Body of pancreas (tissue), 4 donors: ENCODE measurements around the gene CUEDC1. TPM values are rescaled to one million over a fixed set of nuclear protein-coding genes. Genes with fewer than 3 reads are reported as not detected.

Source experiments
- ATAC-seq: fragments of 150-250 bp; one replicate; pipeline ENCODE4 v1.9.1; 2016
- DNase-seq, 4 donors: peaks; one replicate each; pipeline ENCODE4 v3.0.0-alpha.2; 2019
- H3K27ac ChIP-seq, 4 donors: fragments of 200-600 bp; sonication (generic); 1 replicate in 3 of 4; 2 replicates in 1 of 4; pipeline versions ENCODE4 v1.5.1 to v1.6.1; 2016 to 2019; ENCODE audit warnings: mild to moderate bottlenecking in 1 of 4, mixed read lengths in 1 of 4, moderate library complexity in 1 of 4
- H3K27me3 ChIP-seq, 2 donors: fragments of 200-600 bp; sonication (generic); one replicate each; pipeline ENCODE4 v1.6.0; 2016; ENCODE audit warnings: mild to moderate bottlenecking in 1 of 2
- H3K36me3 ChIP-seq, 2 donors: fragments of 200-600 bp; sonication (generic); replicated peaks in 1 of 2; 2 replicates each; pipeline ENCODE4 v1.5.1; 2016; ENCODE audit warnings: low read depth in 2 of 2; ENCODE audit not compliant: insufficient read depth in 1 of 2
- H3K4me1 ChIP-seq: fragments of 200-600 bp; sonication (generic); one replicate; pipeline ENCODE4 v1.6.0; 2016
- H3K4me3 ChIP-seq, 2 donors: fragments of 200-600 bp; sonication (generic); 1 replicate in 1 of 2; 2 replicates in 1 of 2; pipeline ENCODE4 v1.5.1; 2016 to 2019
- H3K9me3 ChIP-seq, 3 donors: fragments of 200-600 bp; sonication (generic); 1 replicate in 2 of 3; 2 replicates in 1 of 3; pipeline ENCODE4 v1.5.1; 2016
- POLR2A ChIP-seq, 3 donors: fragments of 450-650 bp; IDR thresholded peaks; one replicate each; pipeline ENCODE4 v1.6.1; 2016; ENCODE audit warnings: antibody characterized with exemption in 3 of 3, mild to moderate bottlenecking in 2 of 3
- WGBS, 2 donors: methylation state at CpG; one replicate each; pipeline ENCODE4 v1.1.5; 2017; 5-methylcytosine and 5-hydroxymethylcytosine counted together
- intact Hi-C: fragments of 100-400 bp; cut with DNase I; formaldehyde crosslinking; loops from one replicate; pipeline ENCODE4 v1.15.1; 2023
- total RNA-seq, 2 donors: library from RNA; depleted of rRNA; stranded (reverse); fragments of >200 nt; gene quantifications; one replicate each; pipeline ENCODE4 v1.1.0, GENCODE V29; 2016
- TF ChIP-seq, protein P1 (sequence below), 7 experiments: fragments of 450-650 bp in 4 of 7; fragments of 200-600 bp in 3 of 7; sonication (generic) in 3 of 7; IDR thresholded peaks; one replicate each; pipeline ENCODE4 v1.5.1; 2016 to 2019; ENCODE audit warnings: antibody characterized with exemption in 7 of 7

Gene CUEDC1
- total RNA-seq, 2 donors from 2014 or later = 35.8 to 48.1 TPM

DNA sequence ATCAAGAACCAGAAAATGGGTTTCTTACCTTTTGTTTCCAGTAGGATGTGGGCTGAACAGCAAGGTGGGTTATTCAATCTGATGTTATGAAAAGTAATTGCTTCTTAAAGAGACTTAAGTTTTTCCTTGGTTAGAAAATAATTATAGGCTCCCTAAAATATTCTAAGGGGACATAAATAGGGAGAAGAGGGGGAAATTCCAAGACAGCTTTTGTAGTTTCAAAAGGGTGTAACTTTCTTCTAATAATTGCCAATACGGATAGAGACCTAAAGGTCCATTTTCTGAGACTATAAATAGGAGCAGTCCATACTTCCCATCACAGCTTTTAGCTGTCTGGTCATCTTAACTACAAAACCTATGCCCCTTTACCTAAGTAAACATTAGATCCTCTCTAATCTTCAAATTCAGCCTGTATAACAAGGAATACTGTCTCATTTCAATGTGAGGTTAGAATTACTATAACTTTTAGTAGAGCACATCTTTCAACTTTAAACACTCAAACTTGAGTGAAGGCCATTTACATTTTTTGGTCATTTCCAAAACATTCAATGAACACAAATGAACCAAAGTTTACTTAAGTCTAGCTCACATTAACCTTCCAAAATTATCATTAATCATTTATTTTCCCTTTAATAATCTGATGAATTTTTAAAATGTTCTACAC, 46.4 kb upstream of the CUEDC1 start:
- Histone ChIP-seq H3K27ac (no peak overlapping the region), H3K4me3 (no peak overlapping the region), H3K4me1 (peaks cover 43% of the 10 kb centered on the region), H3K9me3 (no peaks in the 10 kb centered on the region), H3K27me3 (no peaks in the 10 kb centered on the region), H3K36me3 (peaks cover 0 to 8% of the 10 kb centered on the region in 2 donors)
- intact Hi-C loops = no loop called here
- TF ChIP-seq, protein P1, sequence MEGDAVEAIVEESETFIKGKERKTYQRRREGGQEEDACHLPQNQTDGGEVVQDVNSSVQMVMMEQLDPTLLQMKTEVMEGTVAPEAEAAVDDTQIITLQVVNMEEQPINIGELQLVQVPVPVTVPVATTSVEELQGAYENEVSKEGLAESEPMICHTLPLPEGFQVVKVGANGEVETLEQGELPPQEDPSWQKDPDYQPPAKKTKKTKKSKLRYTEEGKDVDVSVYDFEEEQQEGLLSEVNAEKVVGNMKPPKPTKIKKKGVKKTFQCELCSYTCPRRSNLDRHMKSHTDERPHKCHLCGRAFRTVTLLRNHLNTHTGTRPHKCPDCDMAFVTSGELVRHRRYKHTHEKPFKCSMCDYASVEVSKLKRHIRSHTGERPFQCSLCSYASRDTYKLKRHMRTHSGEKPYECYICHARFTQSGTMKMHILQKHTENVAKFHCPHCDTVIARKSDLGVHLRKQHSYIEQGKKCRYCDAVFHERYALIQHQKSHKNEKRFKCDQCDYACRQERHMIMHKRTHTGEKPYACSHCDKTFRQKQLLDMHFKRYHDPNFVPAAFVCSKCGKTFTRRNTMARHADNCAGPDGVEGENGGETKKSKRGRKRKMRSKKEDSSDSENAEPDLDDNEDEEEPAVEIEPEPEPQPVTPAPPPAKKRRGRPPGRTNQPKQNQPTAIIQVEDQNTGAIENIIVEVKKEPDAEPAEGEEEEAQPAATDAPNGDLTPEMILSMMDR (IDR thresholded peaks at IDR 0.05) = no peak
- no peak for TF ChIP-seq POLR2A (IDR thresholded peaks at IDR 0.05)
- DNase-seq = no peak
- WGBS, 2 donors = 44 to 49% methylated on average over 1 of the region's 1 CpG
- no peak for ATAC-seq

DNA sequence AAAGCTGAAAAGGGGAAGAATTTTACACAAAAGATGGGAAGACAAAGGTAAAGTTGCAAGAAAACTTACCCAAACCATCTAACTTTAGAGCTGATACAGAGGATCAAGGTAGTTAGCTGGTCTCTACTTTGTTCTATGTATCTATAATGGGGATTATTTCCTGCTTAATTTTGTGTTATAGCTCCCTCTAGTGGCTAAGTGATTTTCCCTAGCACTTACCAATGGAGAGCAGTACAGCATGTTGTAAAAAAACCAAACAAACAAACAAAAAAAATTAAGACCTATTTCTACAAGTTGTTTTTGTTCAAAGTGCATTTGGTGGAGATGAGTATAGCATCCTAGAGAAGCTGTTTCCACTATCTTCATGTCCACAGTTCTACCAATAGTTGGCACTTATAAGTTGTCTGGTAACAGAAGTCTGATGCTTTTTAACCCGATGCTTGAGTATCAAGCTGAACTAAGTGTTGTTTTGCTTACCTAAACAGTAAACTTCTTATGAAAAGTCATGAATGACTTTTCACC, 44.3 kb upstream of the CUEDC1 start:
- H3K4me1 ChIP-seq = peaks cover 37% of the 10 kb centered on the region
- no peaks in the 10 kb centered on the region for H3K27me3 ChIP-seq
- WGBS, 2 donors = 42 to 46% methylated on average over 1 of the region's 1 CpG
- intact Hi-C loops = no loop called here
- no peak overlapping the region for H3K4me3 ChIP-seq
- H3K36me3 ChIP-seq = peaks cover 0 to 5% of the 10 kb centered on the region in 2 donors
- H3K27ac ChIP-seq = no peak overlapping the region
- DNase-seq (no peak), ATAC-seq (peak; percentile 83)
- peak in 1 of 3 donors; percentile 6 for TF ChIP-seq POLR2A (IDR thresholded peaks at IDR 0.05)
- TF ChIP-seq, protein P1 (IDR thresholded peaks at IDR 0.05) = peak; percentile 44 to 96 (median 85)
- no peaks in the 10 kb centered on the region for H3K9me3 ChIP-seq

DNA sequence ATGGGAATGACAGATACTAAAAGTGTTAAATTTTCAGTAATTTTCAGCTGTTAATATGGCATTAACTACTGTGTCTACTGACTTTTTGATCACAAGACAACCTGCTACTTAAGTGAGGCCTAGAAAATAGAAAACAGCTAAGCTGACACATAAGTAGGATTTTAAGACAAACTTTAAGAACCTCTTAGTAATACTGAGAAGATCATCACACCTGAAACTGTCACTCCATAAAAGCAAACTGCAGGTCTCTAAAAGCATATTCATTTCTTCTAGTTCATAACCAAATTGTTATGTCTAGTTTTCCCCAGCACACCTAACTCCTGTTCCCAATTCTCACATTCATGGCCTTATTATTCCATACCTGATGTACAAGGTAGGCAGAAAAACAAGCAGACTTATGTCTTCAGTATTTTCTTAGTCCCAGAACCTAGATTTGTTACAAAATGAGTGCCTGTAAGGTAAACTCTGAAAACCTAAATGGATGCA, 43.8 kb upstream of the CUEDC1 start:
- intact Hi-C loops = no loop called here
- Histone ChIP-seq H3K4me3 (no peak overlapping the region), H3K9me3 (no peaks in the 10 kb centered on the region), H3K36me3 (peaks cover 0 to 3% of the 10 kb centered on the region in 2 donors), H3K27me3 (no peaks in the 10 kb centered on the region), H3K4me1 (peaks cover 32% of the 10 kb centered on the region), H3K27ac (no peak overlapping the region)
- TF ChIP-seq, protein P1 (IDR thresholded peaks at IDR 0.05) = no peak
- no peak for TF ChIP-seq POLR2A (IDR thresholded peaks at IDR 0.05)
- ATAC-seq = no peak
- no peak for DNase-seq

DNA sequence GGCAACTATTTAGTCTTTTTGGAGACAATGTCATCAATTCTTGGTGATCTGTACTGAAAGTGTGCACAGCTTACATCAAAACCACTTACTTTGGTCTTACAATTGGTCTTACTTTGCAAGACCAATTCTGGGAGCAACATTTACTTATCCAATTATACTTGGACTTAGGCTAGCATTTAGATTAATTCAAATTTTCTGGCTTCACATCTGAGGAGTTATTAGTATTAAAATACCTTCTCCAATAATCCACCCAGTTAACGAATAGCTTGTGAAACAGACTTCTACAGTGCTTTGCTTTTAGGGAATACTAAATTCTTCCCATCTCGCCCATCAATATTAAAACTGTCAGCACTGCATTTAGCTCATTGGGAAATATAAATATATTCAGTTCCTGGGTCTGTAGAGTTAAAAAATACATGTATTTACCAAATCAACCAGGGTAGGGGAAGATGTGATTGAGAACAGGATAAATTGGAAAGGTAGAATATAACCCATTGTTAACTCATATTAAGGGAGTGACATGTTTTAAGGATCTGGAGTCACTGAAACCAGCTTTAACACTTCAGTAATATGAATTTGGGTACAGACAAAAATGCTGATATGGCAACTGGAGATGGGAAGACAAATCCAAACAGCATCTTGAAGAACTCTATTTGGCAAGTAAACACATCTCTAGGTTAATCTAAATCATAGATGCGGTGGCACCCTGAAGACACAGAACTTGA, 42.0 kb upstream of the CUEDC1 start:
- no peak overlapping the region for H3K27ac ChIP-seq
- TF ChIP-seq, protein P1 (IDR thresholded peaks at IDR 0.05) = no peak
- TF ChIP-seq POLR2A (IDR thresholded peaks at IDR 0.05) = no peak
- no peak overlapping the region for H3K4me3 ChIP-seq
- no peaks in the 10 kb centered on the region for H3K36me3 ChIP-seq
- DNase-seq (no peak), ATAC-seq (no peak)
- intact Hi-C loops = no loop called here
- no peaks in the 10 kb centered on the region for H3K9me3 ChIP-seq
- H3K27me3 ChIP-seq = no peaks in the 10 kb centered on the region
- 86 to 88% methylated on average over 3 of the region's 3 CpGs for WGBS, 2 donors
- H3K4me1 ChIP-seq = peaks cover 20% of the 10 kb centered on the region
